Ishikawa (cell line): ENCODE measurements around the gene TRIO.

ENCODE experiments used
- CEBPB ChIP-seq: IDR thresholded peaks from 2 replicates; pipeline ENCODE4 v1.6.1; 2012
- CREB1 ChIP-seq: IDR thresholded peaks from 2 replicates; pipeline ENCODE4 v1.6.1; 2012; ENCODE audit warnings: low read depth
- EGR1 ChIP-seq: IDR thresholded peaks from 2 replicates; pipeline ENCODE4 v1.6.1; 2012
- EP300 ChIP-seq: IDR thresholded peaks from 2 replicates; pipeline ENCODE4 v1.6.1; 2012; ENCODE audit warnings: borderline replicate concordance
- FOXM1 ChIP-seq: IDR thresholded peaks from 2 replicates; pipeline ENCODE4 v1.6.1; 2012; ENCODE audit warnings: low read depth, borderline replicate concordance
- MAX ChIP-seq: IDR thresholded peaks from 2 replicates; pipeline ENCODE4 v1.6.1; 2012
- NFIC ChIP-seq: IDR thresholded peaks from 2 replicates; pipeline ENCODE4 v1.6.1; 2012
- RAD21 ChIP-seq: IDR thresholded peaks from 2 replicates; pipeline ENCODE4 v1.6.1; 2012; ENCODE audit warnings: low read depth
- REST ChIP-seq: IDR thresholded peaks from 2 replicates; pipeline ENCODE4 v1.6.1; 2012; ENCODE audit warnings: low read depth, mild to moderate bottlenecking
- TAF1 ChIP-seq: IDR thresholded peaks from 2 replicates; pipeline ENCODE4 v1.6.1; 2012; ENCODE audit warnings: low read depth, mild to moderate bottlenecking
- TCF12 ChIP-seq: IDR thresholded peaks from 2 replicates; pipeline ENCODE4 v1.6.1; 2012; ENCODE audit warnings: low read depth
- TEAD4 ChIP-seq: IDR thresholded peaks from 2 replicates; pipeline ENCODE4 v1.6.1; 2012
- USF1 ChIP-seq: IDR thresholded peaks from 2 replicates; pipeline ENCODE4 v1.6.1; 2012
- YY1 ChIP-seq: IDR thresholded peaks from 2 replicates; pipeline ENCODE4 v1.6.1; 2012; ENCODE audit warnings: low read depth
- ZBTB7A ChIP-seq: IDR thresholded peaks from 2 replicates; pipeline ENCODE4 v1.6.1; 2012; ENCODE audit warnings: low read depth

Gene TRIO

DNA sequence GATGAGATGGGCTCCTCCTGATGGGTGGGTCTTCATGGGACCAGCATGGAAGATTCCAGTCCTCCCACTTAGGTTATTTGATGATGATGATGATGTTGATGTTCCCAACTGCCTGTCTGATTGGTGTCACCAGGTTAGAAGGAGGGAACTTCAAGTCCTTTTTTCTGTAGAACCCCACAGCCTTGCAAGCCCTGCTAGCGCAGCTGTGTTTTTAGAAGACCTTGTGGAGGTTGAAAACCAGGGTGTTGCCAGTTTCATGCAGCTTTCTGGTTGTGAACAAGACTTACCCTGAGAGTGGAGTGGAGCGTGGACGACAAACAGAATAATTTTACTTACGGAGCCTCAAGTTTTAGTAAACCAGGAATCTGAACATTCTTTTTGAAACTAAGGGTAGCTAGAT lies 83.0 kb downstream of the TRIO start:
- TF ChIP-seq NFIC = no peak
- no peak for TF ChIP-seq MAX
- no peak for TF ChIP-seq ZBTB7A
- TF ChIP-seq USF1 = no peak

DNA sequence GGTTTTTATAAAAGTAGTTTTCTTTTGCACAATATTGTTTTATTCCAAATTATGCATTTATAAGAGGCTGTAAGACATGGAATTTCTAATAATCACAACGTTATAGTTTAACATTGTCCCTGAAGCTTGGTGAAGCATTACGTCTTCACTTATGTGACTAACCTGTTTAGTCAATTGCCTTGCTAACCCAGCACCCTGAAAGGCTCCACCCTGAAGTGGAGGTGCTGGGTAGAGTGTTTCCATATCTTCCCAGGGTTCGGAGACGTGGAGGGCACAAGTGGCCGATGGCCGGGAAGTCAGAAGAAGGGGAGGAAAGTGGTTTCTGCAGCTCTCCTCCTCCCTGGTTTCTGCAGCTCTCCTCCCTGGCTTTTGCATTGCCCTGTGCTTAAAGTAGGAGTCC lies 83.4 kb downstream of the TRIO start:
- TF ChIP-seq CEBPB = no peak

DNA sequence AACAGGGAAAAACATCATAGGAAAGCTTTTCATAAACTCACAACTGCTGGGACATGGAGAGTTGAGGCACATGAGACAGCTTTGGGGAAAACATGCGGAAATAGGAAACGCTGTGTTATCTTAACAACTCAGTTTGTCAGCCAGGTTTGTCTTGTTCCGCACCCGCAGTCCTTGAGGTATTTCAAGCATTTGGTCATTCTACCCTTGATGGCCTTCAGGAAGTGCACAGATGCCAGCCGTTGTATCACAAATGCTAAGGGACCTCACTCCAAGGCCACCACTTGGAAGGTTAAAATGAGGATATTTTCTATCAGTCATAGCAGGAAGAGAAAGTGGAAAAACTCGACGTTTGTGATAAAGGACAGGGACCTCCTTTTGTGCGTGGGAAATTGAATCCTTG lies 83.8 kb downstream of the TRIO start:
- TF ChIP-seq TAF1 (no peak), USF1 (no peak), TCF12 (no peak), MAX (no peak), CREB1 (no peak), YY1 (no peak), EP300 (no peak), EGR1 (no peak), RAD21 (no peak), ZBTB7A (no peak), REST (no peak)

- TF ChIP-seq CREB1 (no peak), ZBTB7A (no peak), YY1 (no peak), REST (no peak), RAD21 (no peak), MAX (no peak), USF1 (no peak), NFIC (no peak), TEAD4 (no peak), EGR1 (no peak), TCF12 (no peak), EP300 (no peak), TAF1 (no peak), CEBPB (no peak), FOXM1 (no peak)
These were observed 84.4 kb downstream of the TRIO start for GRCh38 chr5:14227513-14227912.

GRCh38 chr5:14228219-14228618 lies 85.1 kb downstream of the TRIO start:
- TF ChIP-seq MAX = no peak
- no peak for TF ChIP-seq EP300
- TF ChIP-seq EGR1 = no peak
- no peak for TF ChIP-seq CEBPB
- no peak for TF ChIP-seq CREB1
- TF ChIP-seq TEAD4 = no peak
- no peak for TF ChIP-seq TCF12
- TF ChIP-seq YY1 = no peak
- no peak for TF ChIP-seq FOXM1
- TF ChIP-seq ZBTB7A = no peak
- TF ChIP-seq TAF1 = no peak
- TF ChIP-seq NFIC = no peak
- no peak for TF ChIP-seq USF1
- TF ChIP-seq RAD21 = no peak
- TF ChIP-seq REST = no peak
